HepG2 (cell line): ENCODE results near the gene AK9. TPM values are rescaled to one million over a fixed set of nuclear protein-coding genes. Genes with fewer than 3 reads are reported as not detected.

Source experiments
- HIVEP1 ChIP-seq: sonication (generic); formaldehyde crosslinking; IDR thresholded peaks from 2 replicates; pipeline ENCODE4 v1.4.0; 2020; ENCODE audit warnings: mild to moderate bottlenecking, missing genetic modification reagents
- RARA ChIP-seq: IDR thresholded peaks from 2 replicates; pipeline ENCODE4 v1.6.1; 2016; ENCODE audit warnings: missing genetic modification reagents, missing compliant biosample characterization
- SOX5 ChIP-seq: IDR thresholded peaks from 2 replicates; pipeline ENCODE4 v1.6.1; 2016; ENCODE audit warnings: borderline replicate concordance
- TOE1 ChIP-seq: sonication (generic); formaldehyde crosslinking; IDR thresholded peaks from 2 replicates; pipeline ENCODE4 v1.4.0; 2020; ENCODE audit warnings: mild to moderate bottlenecking, missing genetic modification reagents
- ZBTB44 ChIP-seq: sonication (generic); formaldehyde crosslinking; IDR thresholded peaks from 2 replicates; pipeline ENCODE4 v1.4.0; 2020; ENCODE audit warnings: missing genetic modification reagents
- ZGPAT ChIP-seq: IDR thresholded peaks from 2 replicates; pipeline ENCODE4 v1.6.1; 2016; ENCODE audit warnings: mild to moderate bottlenecking
- ZNF124 ChIP-seq: sonication (generic); formaldehyde crosslinking; IDR thresholded peaks from 2 replicates; pipeline ENCODE4 v1.4.0; 2020; ENCODE audit warnings: missing genetic modification reagents
- ZNF274 ChIP-seq: sonication (generic); formaldehyde crosslinking; IDR thresholded peaks from 2 replicates; pipeline ENCODE4 v1.5.1; 2020; ENCODE audit warnings: mild to moderate bottlenecking, missing genetic modification reagents
- ZSCAN31 ChIP-seq: sonication (generic); formaldehyde crosslinking; IDR thresholded peaks from 2 replicates; pipeline ENCODE4 v1.5.0; 2020; ENCODE audit warnings: low read depth, mild to moderate bottlenecking, missing genetic modification reagents
- polyA plus RNA-seq, 8 experiments: library from polyadenylated mRNA; depleted of rRNA in 3 of 8; stranded (reverse) in 7 of 8; unstranded in 1 of 8; fragments of >200 nt; fragmentation: Illumina TruSeq in 4 of 8; extraction: Trizol in 4 of 8; gene quantifications; 2 replicates each; pipeline versions ENCODE4 v1.2.1 to v1.2.3, GENCODE V29; 2011 to 2016; ENCODE audit warnings: low read depth in 4 of 8, missing spikeins in 1 of 8, mixed read lengths in 1 of 8; ENCODE audit not compliant: insufficient read depth in 1 of 8
- total RNA-seq, 5 experiments: library from RNA; depleted of rRNA; stranded (reverse); fragments of >200 nt; fragmentation: Illumina TruSeq; extraction: Trizol; gene quantifications; 2 replicates each; pipeline ENCODE4 v1.2.3, GENCODE V29; 2016; ENCODE audit warnings: low read depth in 1 of 5
- TF ChIP-seq, protein P1 (sequence below): sonication (generic); formaldehyde crosslinking; IDR thresholded peaks from 2 replicates; pipeline ENCODE4 v1.5.0; 2020; ENCODE audit warnings: mild to moderate bottlenecking, missing genetic modification reagents, moderate library complexity

AK9 gene
- total and polyA plus RNA-seq, 2 of the 13 experiments (the other 11 are each of a cell fraction or from before 2014, with no cell fraction given): 3.2 to 4.8 TPM

GRCh38 chr6:109516929-109517328, 174.1 kb downstream of the AK9 start (continued):
- TF ChIP-seq RARA (CRISPR knock-in tag): no peak
- TF ChIP-seq, protein P1, sequence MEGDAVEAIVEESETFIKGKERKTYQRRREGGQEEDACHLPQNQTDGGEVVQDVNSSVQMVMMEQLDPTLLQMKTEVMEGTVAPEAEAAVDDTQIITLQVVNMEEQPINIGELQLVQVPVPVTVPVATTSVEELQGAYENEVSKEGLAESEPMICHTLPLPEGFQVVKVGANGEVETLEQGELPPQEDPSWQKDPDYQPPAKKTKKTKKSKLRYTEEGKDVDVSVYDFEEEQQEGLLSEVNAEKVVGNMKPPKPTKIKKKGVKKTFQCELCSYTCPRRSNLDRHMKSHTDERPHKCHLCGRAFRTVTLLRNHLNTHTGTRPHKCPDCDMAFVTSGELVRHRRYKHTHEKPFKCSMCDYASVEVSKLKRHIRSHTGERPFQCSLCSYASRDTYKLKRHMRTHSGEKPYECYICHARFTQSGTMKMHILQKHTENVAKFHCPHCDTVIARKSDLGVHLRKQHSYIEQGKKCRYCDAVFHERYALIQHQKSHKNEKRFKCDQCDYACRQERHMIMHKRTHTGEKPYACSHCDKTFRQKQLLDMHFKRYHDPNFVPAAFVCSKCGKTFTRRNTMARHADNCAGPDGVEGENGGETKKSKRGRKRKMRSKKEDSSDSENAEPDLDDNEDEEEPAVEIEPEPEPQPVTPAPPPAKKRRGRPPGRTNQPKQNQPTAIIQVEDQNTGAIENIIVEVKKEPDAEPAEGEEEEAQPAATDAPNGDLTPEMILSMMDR (CRISPR knock-in tag): no peak
- no peak for TF ChIP-seq ZGPAT (CRISPR knock-in tag)
- no peak for TF ChIP-seq ZNF274 (CRISPR knock-in tag)
- no peak for TF ChIP-seq HIVEP1 (CRISPR knock-in tag)
- no peak for TF ChIP-seq ZBTB44 (CRISPR knock-in tag)
- TF ChIP-seq ZNF124 (CRISPR knock-in tag): no peak
- no peak for TF ChIP-seq SOX5 (CRISPR knock-in tag)
- TF ChIP-seq ZSCAN31: no peak
- no peak for TF ChIP-seq TOE1
